ENCODE measurements around the gene USP6NL. TPM values are rescaled to one million over a fixed set of nuclear protein-coding genes. Genes with fewer than 3 reads are reported as not detected.

Gene USP6NL
- polyA plus RNA-seq, 1 of the 3 experiments (the other 2 are of a cell fraction), result 8.9 TPM

DNA sequence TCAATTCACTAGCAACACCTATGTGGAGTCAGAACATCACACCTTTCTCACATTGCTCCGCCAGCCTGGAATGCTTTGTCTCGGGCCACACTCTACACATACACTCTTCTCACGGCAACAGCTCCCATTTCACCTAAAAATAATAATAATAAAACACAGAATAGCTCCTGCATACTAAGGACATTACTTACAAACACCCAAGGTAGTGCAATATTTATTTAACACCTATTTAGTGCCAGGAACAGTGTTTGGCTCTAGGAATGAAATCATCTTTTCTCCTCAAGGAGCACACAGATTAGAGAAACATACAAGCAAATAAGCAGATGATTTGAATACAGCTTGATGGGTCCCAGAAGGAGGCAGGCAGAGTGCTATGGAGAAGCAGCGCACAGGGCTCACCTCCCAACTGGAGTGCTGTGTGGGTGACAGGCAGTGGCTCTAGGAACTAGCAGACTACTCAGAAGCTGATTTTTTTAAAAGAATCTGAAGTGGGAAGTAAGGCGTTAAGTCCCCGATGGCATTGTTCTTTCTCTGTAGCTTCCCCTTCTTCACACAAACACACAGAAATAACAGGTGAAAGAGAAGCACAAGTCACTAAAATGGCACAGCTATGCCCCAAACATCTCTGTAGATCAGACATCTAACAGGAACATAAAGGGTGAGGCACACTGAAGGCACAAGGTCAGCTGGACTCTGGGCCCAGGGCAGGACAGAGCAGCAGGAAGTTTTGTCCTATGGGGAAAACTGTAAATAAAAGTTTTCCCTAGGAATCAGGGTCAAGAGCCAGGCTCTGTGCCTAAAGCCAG lies 16.7 kb downstream of the USP6NL start:
- POLR2A ChIA-PET, result interaction anchor here (0.6 kb wide), 1 partner anchor 30 kb away, joined by 3 read pairs; no protein-coding TSS in a partner anchor
- no peak for DNase-seq
- Histone ChIP-seq H2AFZ (ENCODE audit: low read depth) (no peak overlapping the region), H3K79me2 (ENCODE audit: insufficient read depth) (peaks cover 69% of the 10 kb centered on the region), H3K9me3 (no peaks in the 10 kb centered on the region; the same call in 1 of the 2 replicates), H4K20me1 (ENCODE audit: insufficient read depth) (no peaks in the 10 kb centered on the region), H3K4me2 (no peak overlapping the region), H3F3A (replicated peaks; ENCODE audit: insufficient read depth) (peaks cover 17% of the 10 kb centered on the region), H3K9ac (no peak overlapping the region), H3K4me1 (ENCODE audit: control insufficient read depth in 1 of 2, insufficient read depth in 2 of 2, low read depth in 1 of 2, low read length in 1 of 2) (peaks cover 10 to 11% of the 10 kb centered on the region in 2 experiments; a peak in 3 of 4 replicates), H3K27ac (ENCODE audit: low read depth in 2 of 2, low read length in 1 of 2) (no peak overlapping the region), H3K36me3 (replicated peaks in 1 of 2; ENCODE audit: control insufficient read depth in 1 of 2, insufficient read depth in 2 of 2, low read length in 1 of 2) (peaks cover 2 to 4% of the 10 kb centered on the region in 2 experiments), H3K9me2 (no peaks in the 10 kb centered on the region), H3K27me3 (ENCODE audit: insufficient read depth) (no peaks in the 10 kb centered on the region), H3K4me3 (ENCODE audit: low read depth in 2 of 2, low read length in 1 of 2) (no peak overlapping the region)
- no peak for TF ChIP-seq RCOR1 (IDR thresholded peaks at IDR 0.05; ENCODE audit: low read length)
- TF ChIP-seq, protein P1, sequence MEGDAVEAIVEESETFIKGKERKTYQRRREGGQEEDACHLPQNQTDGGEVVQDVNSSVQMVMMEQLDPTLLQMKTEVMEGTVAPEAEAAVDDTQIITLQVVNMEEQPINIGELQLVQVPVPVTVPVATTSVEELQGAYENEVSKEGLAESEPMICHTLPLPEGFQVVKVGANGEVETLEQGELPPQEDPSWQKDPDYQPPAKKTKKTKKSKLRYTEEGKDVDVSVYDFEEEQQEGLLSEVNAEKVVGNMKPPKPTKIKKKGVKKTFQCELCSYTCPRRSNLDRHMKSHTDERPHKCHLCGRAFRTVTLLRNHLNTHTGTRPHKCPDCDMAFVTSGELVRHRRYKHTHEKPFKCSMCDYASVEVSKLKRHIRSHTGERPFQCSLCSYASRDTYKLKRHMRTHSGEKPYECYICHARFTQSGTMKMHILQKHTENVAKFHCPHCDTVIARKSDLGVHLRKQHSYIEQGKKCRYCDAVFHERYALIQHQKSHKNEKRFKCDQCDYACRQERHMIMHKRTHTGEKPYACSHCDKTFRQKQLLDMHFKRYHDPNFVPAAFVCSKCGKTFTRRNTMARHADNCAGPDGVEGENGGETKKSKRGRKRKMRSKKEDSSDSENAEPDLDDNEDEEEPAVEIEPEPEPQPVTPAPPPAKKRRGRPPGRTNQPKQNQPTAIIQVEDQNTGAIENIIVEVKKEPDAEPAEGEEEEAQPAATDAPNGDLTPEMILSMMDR (IDR thresholded peaks at IDR 0.05), result no peak
- CTCF ChIA-PET, result interaction anchor here (0.7 to 1.3 kb wide), 2 partner anchors 12 to 14 kb away, joined by 3 to 5 read pairs; no protein-coding TSS in a partner anchor
- WGBS (ENCODE audit: low lambda C conversion rate), result 98% methylated on average over 6 of the region's 6 CpGs

DNA sequence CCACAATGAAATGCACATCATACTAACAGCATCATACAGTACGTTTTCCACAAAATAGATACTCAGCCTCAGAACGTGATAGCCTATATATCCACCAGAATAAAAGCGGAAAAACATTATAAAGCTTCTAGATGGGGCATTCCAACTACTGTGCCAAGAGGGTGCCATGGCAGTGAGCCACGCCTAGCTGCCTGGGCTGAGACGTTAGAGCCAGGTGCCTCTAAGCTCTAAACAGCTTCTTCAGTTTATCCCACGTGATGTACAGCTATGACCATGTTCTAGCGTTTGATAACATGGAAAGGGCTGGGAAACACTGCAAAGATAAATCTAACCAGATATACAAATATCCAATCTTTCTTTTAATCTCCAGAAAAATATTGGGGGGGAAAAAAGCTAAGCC lies 17.8 kb downstream of the USP6NL start:
- Histone ChIP-seq H3K9ac (no peak overlapping the region), H3F3A (replicated peaks; ENCODE audit: insufficient read depth) (peaks cover 17% of the 10 kb centered on the region), H3K79me2 (ENCODE audit: insufficient read depth) (peaks cover 66% of the 10 kb centered on the region), H3K4me1 (ENCODE audit: control insufficient read depth in 1 of 2, insufficient read depth in 2 of 2, low read depth in 1 of 2, low read length in 1 of 2) (peaks cover 5 to 11% of the 10 kb centered on the region in 2 experiments; a peak in 3 of 4 replicates), H4K20me1 (ENCODE audit: insufficient read depth) (no peaks in the 10 kb centered on the region), H3K36me3 (replicated peaks in 1 of 2; ENCODE audit: control insufficient read depth in 1 of 2, insufficient read depth in 2 of 2, low read length in 1 of 2) (peaks cover 2 to 4% of the 10 kb centered on the region in 2 experiments), H2AFZ (ENCODE audit: low read depth) (no peak overlapping the region), H3K27ac (ENCODE audit: low read depth in 2 of 2, low read length in 1 of 2) (no peak overlapping the region), H3K27me3 (ENCODE audit: insufficient read depth) (no peaks in the 10 kb centered on the region), H3K9me3 (no peaks in the 10 kb centered on the region; the same call in 1 of the 2 replicates), H3K9me2 (no peaks in the 10 kb centered on the region), H3K4me2 (no peak overlapping the region), H3K4me3 (ENCODE audit: low read depth in 2 of 2, low read length in 1 of 2) (no peak overlapping the region)
- TF ChIP-seq CHD2 (IDR thresholded peaks at IDR 0.05; ENCODE audit: low read length, partially characterized antibody) (no peak), FOXJ3 (CRISPR knock-in tag; IDR thresholded peaks at IDR 0.05) (no peak), SIN3A (IDR thresholded peaks at IDR 0.05; ENCODE audit: borderline replicate concordance, low read depth, low read length) (no peak), TAF1 (IDR thresholded peaks at IDR 0.05; ENCODE audit: borderline replicate concordance, low read depth, low read length) (no peak), RFX5 (IDR thresholded peaks at IDR 0.05; ENCODE audit: low read length) (no peak)
- TF ChIP-seq, protein P2, sequence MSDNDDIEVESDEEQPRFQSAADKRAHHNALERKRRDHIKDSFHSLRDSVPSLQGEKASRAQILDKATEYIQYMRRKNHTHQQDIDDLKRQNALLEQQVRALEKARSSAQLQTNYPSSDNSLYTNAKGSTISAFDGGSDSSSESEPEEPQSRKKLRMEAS (IDR thresholded peaks at IDR 0.05; ENCODE audit: low read depth), result no peak
- TF ChIP-seq, protein P1 (IDR thresholded peaks at IDR 0.05), result no peak
- DNase-seq, result no peak
- 93% methylated on average over 7 of the region's 7 CpGs for WGBS (ENCODE audit: low lambda C conversion rate)
- CTCF ChIA-PET, result interaction anchor here (1.1 to 1.2 kb wide), 3 partner anchors 10 to 164 kb away, joined by 3 to 5 read pairs (median 4); no protein-coding TSS in a partner anchor
- POLR2A ChIA-PET, result no interaction called here
